HepG2 (cell line): Measurements from ENCODE around the gene MAGT1. TPM values are rescaled to one million over a fixed set of nuclear protein-coding genes. Genes with fewer than 3 reads are reported as not detected.

Experiments
- EP300 ChIP-seq, 3 experiments: sonication (generic) in 1 of 3; formaldehyde crosslinking in 1 of 3; IDR thresholded peaks; 2 replicates each; pipeline versions ENCODE4 v1.5.1 to v1.6.1; 2011 to 2020; ENCODE audit warnings: low read depth in 2 of 3, low read length in 2 of 3, borderline replicate concordance in 1 of 3, improper control_type of control experiment in 1 of 3, mild to moderate bottlenecking in 1 of 3, missing genetic modification reagents in 1 of 3, moderate library complexity in 1 of 3
- GABPB1 ChIP-seq: IDR thresholded peaks from 2 replicates; pipeline ENCODE4 v1.6.1; 2016; ENCODE audit warnings: mild to moderate bottlenecking, missing genetic modification reagents, moderate library complexity, missing compliant biosample characterization
- KAT7 ChIP-seq: IDR thresholded peaks from 2 replicates; pipeline ENCODE4 v1.6.1; 2018; ENCODE audit warnings: borderline replicate concordance, missing compliant biosample characterization
- RNF2 ChIP-seq: fragments of 450-650 bp; conservative IDR thresholded peaks from 2 replicates; pipeline ENCODE4 v1.6.1; 2016; ENCODE audit warnings: low read depth
- SMARCE1 ChIP-seq: fragments of 450-650 bp; IDR thresholded peaks from 2 replicates; pipeline ENCODE4 v1.6.1; 2017; ENCODE audit warnings: borderline replicate concordance
- ZFY ChIP-seq: sonication (generic); formaldehyde crosslinking; IDR thresholded peaks from 2 replicates; pipeline ENCODE4 v1.4.0; 2020; ENCODE audit warnings: missing genetic modification reagents
- ZHX2 ChIP-seq, 2 experiments: sonication (generic) in 1 of 2; formaldehyde crosslinking in 1 of 2; IDR thresholded peaks; 2 replicates each; pipeline versions ENCODE4 v1.6.1 to v1.9.0; 2014 to 2022; ENCODE audit warnings: antibody characterized with exemption in 1 of 2, borderline replicate concordance in 1 of 2, inconsistent platforms in 1 of 2, low read depth in 1 of 2, missing genetic modification reagents in 1 of 2
- ZNF276 ChIP-seq: sonication (generic); formaldehyde crosslinking; IDR thresholded peaks from 2 replicates; pipeline ENCODE4 v1.4.0; 2020; ENCODE audit warnings: mild to moderate bottlenecking, low read depth, missing genetic modification reagents
- ZNF574 ChIP-seq: sonication (generic); formaldehyde crosslinking; IDR thresholded peaks from 2 replicates; pipeline ENCODE4 v1.4.0; 2020; ENCODE audit warnings: missing genetic modification reagents
- polyA plus RNA-seq, 8 experiments: library from polyadenylated mRNA; depleted of rRNA in 3 of 8; stranded (reverse) in 7 of 8; unstranded in 1 of 8; fragments of >200 nt; fragmentation: Illumina TruSeq in 4 of 8; extraction: Trizol in 4 of 8; gene quantifications; 2 replicates each; pipeline versions ENCODE4 v1.2.1 to v1.2.3, GENCODE V29; 2011 to 2016; ENCODE audit warnings: low read depth in 4 of 8, missing spikeins in 1 of 8, mixed read lengths in 1 of 8; ENCODE audit not compliant: insufficient read depth in 1 of 8
- total RNA-seq, 5 experiments: library from RNA; depleted of rRNA; stranded (reverse); fragments of >200 nt; fragmentation: Illumina TruSeq; extraction: Trizol; gene quantifications; 2 replicates each; pipeline ENCODE4 v1.2.3, GENCODE V29; 2016; ENCODE audit warnings: low read depth in 1 of 5
- TF ChIP-seq, protein P1 (sequence below): sonication (generic); formaldehyde crosslinking; IDR thresholded peaks from 2 replicates; pipeline ENCODE4 v1.9.0; 2022; ENCODE audit warnings: missing genetic modification reagents, mild to moderate bottlenecking, borderline replicate concordance

The MAGT1 gene
- total and polyA plus RNA-seq, 2 of the 13 experiments (the other 11 are each of a cell fraction or from before 2014, with no cell fraction given) = 38.0 to 75.0 TPM

GRCh38 chrX:77785486-77786364, 109.5 kb downstream of the MAGT1 start, which contains the start of gene ATRX (continued):
- TF ChIP-seq, protein P1, sequence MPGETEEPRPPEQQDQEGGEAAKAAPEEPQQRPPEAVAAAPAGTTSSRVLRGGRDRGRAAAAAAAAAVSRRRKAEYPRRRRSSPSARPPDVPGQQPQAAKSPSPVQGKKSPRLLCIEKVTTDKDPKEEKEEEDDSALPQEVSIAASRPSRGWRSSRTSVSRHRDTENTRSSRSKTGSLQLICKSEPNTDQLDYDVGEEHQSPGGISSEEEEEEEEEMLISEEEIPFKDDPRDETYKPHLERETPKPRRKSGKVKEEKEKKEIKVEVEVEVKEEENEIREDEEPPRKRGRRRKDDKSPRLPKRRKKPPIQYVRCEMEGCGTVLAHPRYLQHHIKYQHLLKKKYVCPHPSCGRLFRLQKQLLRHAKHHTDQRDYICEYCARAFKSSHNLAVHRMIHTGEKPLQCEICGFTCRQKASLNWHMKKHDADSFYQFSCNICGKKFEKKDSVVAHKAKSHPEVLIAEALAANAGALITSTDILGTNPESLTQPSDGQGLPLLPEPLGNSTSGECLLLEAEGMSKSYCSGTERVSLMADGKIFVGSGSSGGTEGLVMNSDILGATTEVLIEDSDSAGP (CRISPR knock-in tag) = no peak
- TF ChIP-seq ZFY (CRISPR knock-in tag) = peak; percentile 79
- no peak for TF ChIP-seq ZNF276 (CRISPR knock-in tag)
- no peak for TF ChIP-seq SMARCE1
- peak; percentile 60; the same call in 1 of the 2 replicates for TF ChIP-seq ZHX2 (IDR thresholded peaks at IDR 0.05; ENCODE audit: low read depth)
- no peak for TF ChIP-seq ZHX2 (CRISPR knock-in tag; IDR thresholded peaks at IDR 0.05; ENCODE audit: borderline replicate concordance)
- TF ChIP-seq KAT7 (CRISPR knock-in tag) = no peak
- 0 out of 2 replicates have a peak, but pooled peaks have one; percentile 34 for TF ChIP-seq GABPB1 (CRISPR knock-in tag)
- TF ChIP-seq RNF2 = no peak
- peak; percentile 61 for TF ChIP-seq ZNF574 (CRISPR knock-in tag)
- TF ChIP-seq EP300 (IDR thresholded peaks at IDR 0.05; ENCODE audit: low read depth in 2 of 2, low read length in 2 of 2) = 0 out of 4 replicates have a peak, but pooled peaks of 1 of the 2 experiments have one; percentile 36
- no peak for TF ChIP-seq EP300 (CRISPR knock-in tag; IDR thresholded peaks at IDR 0.05; ENCODE audit: borderline replicate concordance)
